ENCODE measurements around the gene FAM118B.

The FAM118B gene

DNA sequence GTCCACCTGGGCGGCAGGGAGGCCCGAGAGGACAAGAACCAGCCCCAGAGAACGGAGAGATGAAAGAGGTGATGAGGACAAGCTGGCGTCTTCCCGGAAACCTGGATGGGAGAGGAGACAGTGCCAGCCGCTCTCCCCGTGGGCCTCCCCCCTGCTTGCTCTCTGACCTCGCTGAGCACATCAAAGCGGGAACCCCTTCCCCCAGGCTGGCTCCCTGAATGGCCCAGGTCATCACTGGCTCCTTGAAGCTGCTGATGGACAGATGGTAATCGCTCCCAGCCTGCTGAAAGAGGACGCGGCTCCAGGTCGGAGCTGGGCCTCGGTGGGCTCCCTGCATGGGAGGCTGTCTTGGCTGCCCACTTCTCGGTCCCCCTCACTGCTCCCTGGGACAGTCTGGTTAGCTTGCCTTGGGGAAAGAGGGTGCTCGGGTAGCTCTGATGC, 18.5 kb upstream of the FAM118B start:
- TF ChIP-seq, protein P1, sequence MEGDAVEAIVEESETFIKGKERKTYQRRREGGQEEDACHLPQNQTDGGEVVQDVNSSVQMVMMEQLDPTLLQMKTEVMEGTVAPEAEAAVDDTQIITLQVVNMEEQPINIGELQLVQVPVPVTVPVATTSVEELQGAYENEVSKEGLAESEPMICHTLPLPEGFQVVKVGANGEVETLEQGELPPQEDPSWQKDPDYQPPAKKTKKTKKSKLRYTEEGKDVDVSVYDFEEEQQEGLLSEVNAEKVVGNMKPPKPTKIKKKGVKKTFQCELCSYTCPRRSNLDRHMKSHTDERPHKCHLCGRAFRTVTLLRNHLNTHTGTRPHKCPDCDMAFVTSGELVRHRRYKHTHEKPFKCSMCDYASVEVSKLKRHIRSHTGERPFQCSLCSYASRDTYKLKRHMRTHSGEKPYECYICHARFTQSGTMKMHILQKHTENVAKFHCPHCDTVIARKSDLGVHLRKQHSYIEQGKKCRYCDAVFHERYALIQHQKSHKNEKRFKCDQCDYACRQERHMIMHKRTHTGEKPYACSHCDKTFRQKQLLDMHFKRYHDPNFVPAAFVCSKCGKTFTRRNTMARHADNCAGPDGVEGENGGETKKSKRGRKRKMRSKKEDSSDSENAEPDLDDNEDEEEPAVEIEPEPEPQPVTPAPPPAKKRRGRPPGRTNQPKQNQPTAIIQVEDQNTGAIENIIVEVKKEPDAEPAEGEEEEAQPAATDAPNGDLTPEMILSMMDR (IDR thresholded peaks at IDR 0.05; ENCODE audit: low read depth, low read length): no peak

DNA sequence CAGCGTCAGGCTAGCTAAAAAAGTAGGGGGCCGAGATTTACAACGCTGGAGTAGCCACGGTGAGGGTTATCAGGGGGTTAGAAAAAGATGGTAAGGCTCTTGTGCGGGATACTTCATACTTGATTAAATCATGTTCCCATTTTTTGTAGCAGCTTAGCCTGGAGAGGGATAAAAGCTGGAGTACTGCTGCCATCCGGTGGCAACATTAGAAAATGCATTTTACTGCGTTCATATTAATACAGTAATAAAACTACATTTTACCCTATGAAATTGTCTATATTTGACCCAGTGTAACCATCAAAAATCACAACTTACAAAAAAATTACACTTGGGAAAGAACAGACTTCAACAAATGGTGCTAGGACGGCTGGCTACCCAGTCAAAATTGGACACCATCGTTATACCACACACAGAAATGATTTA, 17.4 kb upstream of the FAM118B start:
- TF ChIP-seq, protein P1 (IDR thresholded peaks at IDR 0.05; ENCODE audit: low read depth, low read length): peak; percentile 36
- no peak overlapping the region for H3K4me3 ChIP-seq (ENCODE audit: low read depth, low read length)

More for the DNA sequence above, 18.5 kb upstream of the FAM118B start:
- no peak overlapping the region for H3K4me3 ChIP-seq (ENCODE audit: low read depth, low read length)

DNA sequence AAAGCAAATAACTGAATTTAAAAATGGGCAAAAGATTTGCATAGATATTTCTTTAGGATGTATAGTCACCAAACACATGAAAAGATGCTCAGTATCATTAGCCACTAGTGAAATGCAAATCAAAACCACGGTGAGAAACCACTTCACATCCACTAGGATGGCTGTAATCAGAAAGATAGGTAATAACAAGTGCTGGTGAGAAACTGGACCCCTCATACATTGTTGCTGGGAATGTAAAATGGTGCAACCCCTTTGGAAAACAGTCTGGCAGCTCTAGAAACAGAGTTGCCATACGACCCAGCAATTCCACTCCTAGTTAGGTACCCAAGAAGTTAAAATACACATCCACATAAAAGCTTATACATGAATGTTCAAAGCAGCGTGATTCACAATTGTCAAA, 16.5 kb upstream of the FAM118B start:
- TF ChIP-seq, protein P1 (IDR thresholded peaks at IDR 0.05; ENCODE audit: low read depth, low read length): no peak
- H3K4me3 ChIP-seq (ENCODE audit: low read depth, low read length): no peak overlapping the region

DNA sequence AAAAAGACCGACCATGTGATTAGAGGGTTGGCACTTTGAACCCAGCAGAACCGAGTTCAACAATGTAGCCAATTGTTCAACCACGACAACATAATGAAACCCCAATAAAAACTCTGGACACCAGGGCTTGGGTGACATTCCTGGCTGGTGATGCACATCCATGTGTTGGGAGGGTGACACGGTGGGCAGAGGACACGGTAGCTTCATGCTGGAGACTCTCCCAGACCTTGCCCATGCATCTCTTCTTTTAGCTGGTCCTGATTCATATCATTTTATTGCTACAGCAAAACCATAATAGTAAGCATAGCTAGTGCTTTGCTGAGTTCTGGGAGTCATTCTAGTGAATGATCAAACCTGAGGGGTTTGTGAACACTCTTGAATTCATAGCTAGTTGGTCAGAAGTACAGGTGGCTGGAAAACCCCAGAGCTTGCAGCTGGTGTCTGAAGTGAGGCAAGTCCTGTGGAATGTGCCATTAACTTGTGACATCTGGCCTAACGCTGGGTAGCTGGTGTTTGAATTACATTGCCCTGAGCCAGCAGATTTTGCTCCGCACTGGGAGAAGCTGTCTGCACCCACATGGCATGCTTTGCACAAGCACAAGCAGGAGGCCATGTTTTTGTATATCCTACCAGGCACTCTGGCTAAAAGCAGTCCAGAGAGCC, 14.2 kb upstream of the FAM118B start:
- no peak overlapping the region for H3K4me3 ChIP-seq (ENCODE audit: low read depth, low read length)
- TF ChIP-seq, protein P1 (IDR thresholded peaks at IDR 0.05; ENCODE audit: low read depth, low read length): no peak

DNA sequence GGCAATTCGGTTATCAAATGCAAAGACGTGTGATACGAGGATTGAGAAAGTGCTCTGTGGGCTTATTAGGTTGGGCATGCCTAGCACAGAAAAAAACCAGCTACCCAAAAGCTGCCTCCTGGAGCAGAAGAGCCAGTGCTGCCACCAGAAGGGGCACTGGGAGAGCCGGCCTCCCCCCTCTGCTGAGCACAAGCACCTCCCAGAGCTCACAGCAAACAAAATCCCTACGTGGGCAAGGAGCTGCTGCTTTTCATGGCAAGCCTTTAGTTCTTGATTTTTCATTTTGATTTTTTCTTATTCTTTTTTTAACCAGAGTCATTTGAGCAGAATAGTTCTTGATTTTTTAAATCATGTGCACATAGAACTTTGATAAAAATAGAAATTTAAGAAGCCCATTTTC, 12.9 kb upstream of the FAM118B start:
- TF ChIP-seq, protein P1 (IDR thresholded peaks at IDR 0.05; ENCODE audit: low read depth, low read length): no peak
- no peak overlapping the region for H3K4me3 ChIP-seq (ENCODE audit: low read depth, low read length)

DNA sequence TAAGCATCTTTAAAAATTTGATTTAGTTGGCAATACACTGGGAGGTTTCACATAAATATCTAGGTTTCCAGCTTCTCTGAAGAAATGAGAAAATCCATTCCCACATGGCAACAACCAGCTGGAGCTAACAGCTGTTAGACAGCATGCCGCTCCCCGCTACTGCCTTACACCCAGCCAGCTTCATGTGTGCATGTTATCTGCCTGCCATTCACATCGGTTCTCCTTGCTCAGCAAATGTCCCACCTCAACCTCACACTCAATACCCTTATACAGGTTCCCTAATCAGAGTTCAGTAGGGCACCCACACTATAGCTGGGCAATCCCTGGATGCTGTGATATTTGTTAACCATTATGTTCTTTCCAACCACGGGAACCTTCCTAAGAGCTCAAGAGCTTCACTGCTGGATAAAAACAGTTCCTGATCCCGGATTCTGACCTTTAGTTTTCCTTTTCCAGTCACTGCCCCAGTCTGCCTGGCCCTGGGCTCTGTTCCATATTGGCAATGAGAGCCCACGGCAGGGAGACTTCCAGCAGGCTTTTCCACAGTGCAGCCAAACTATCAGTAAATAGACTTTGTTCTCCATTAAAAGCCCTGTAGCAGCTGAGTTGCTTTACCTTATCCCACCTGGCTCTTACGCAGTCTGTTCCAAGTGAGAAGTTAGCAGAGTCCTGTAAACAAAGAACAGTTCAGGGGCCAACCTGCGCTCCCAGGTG, 8.8 kb upstream of the FAM118B start:
- TF ChIP-seq, protein P1 (IDR thresholded peaks at IDR 0.05; ENCODE audit: low read depth, low read length): no peak
- H3K4me3 ChIP-seq (ENCODE audit: low read depth, low read length): no peak overlapping the region

- H3K4me3 ChIP-seq (ENCODE audit: low read depth, low read length): no peak overlapping the region
- TF ChIP-seq, protein P1 (IDR thresholded peaks at IDR 0.05; ENCODE audit: low read depth, low read length): no peak
Observed at GRCh38 chr11:126205359-126205758, 6.2 kb upstream of the FAM118B start.
